Neural cell (in vitro differentiated cells): ENCODE data around the gene MORN4. TPM values are rescaled to one million over a fixed set of nuclear protein-coding genes. Genes with fewer than 3 reads are reported as not detected.

Source experiments
- H2AFZ ChIP-seq: fragments of 200-600, 300-800 bp; sonication (generic), shearing (Covaris generic); 2 replicates; pipeline ENCODE4 v1.6.0; 2014; ENCODE audit warnings: low read depth, mild to moderate bottlenecking, antibody characterized with exemption, low read length, moderate library complexity
- H3F3A ChIP-seq: fragments of 200-600 bp; shearing (Covaris generic); 2 replicates; pipeline ENCODE4 v1.6.1; 2016; ENCODE audit warnings: mild to moderate bottlenecking, moderate library complexity, mixed read lengths, antibody characterized with exemption, low read length; ENCODE audit not compliant: insufficient read depth, poor library complexity, severe bottlenecking
- H3K27ac ChIP-seq: fragments of 200-600, 300-800 bp; sonication (generic), shearing (Covaris generic); 2 replicates; pipeline ENCODE4 v1.5.1; 2014; ENCODE audit warnings: mild to moderate bottlenecking, low read length, moderate library complexity
- H3K27me3 ChIP-seq: fragments of 300-800, 200-600 bp; sonication (generic), shearing (Covaris generic); 2 replicates; pipeline ENCODE4 v1.6.0; 2014; ENCODE audit warnings: mild to moderate bottlenecking, low read depth, low read length, moderate library complexity; ENCODE audit not compliant: insufficient read depth
- H3K36me3 ChIP-seq: fragments of 300-800, 200-600 bp; sonication (generic), shearing (Covaris generic); 2 replicates; pipeline ENCODE4 v1.5.1; 2014; ENCODE audit warnings: mild to moderate bottlenecking, antibody characterized with exemption, low read length, moderate library complexity; ENCODE audit not compliant: insufficient read depth
- H3K4me2 ChIP-seq: fragments of 300-800, 200-600 bp; sonication (generic), shearing (Covaris generic); 2 replicates; pipeline ENCODE4 v1.6.0; 2014; ENCODE audit warnings: mild to moderate bottlenecking, low read length
- H3K4me3 ChIP-seq: fragments of 300-800, 200-600 bp; sonication (generic), shearing (Covaris generic); 2 replicates; pipeline ENCODE4 v1.5.1; 2014; ENCODE audit warnings: mild to moderate bottlenecking, low read length, moderate library complexity
- H3K79me2 ChIP-seq: fragments of 200-600 bp; shearing (Covaris generic); replicated peaks from 2 replicates; pipeline ENCODE4 v1.6.0; 2014; ENCODE audit warnings: mild to moderate bottlenecking, low read length, moderate library complexity; ENCODE audit not compliant: insufficient read depth
- H3K9ac ChIP-seq: fragments of 300-800, 200-600 bp; sonication (generic), shearing (Covaris generic); 2 replicates; pipeline ENCODE4 v1.6.1; 2016; ENCODE audit warnings: mild to moderate bottlenecking, low read length, mixed read lengths
- H3K9me2 ChIP-seq: fragments of 200-600 bp; shearing (Covaris generic); 2 replicates; pipeline ENCODE4 v1.6.1; 2016; ENCODE audit warnings: mild to moderate bottlenecking, low read length, mixed read lengths; ENCODE audit not compliant: insufficient read depth
- H3K9me3 ChIP-seq: fragments of 200-600, 300-800 bp; sonication (generic), shearing (Covaris generic); 2 replicates; pipeline ENCODE4 v1.6.1; 2016; ENCODE audit warnings: mild to moderate bottlenecking, mixed run types, low read length, moderate library complexity, mixed read lengths
- H4K20me1 ChIP-seq: fragments of 200-600 bp; shearing (Covaris generic); 2 replicates; pipeline ENCODE4 v1.6.1; 2016; ENCODE audit warnings: mild to moderate bottlenecking, mixed run types; ENCODE audit not compliant: insufficient read depth
- CTCF ChIP-seq: fragments of 450-650 bp; IDR thresholded peaks from 2 replicates; pipeline ENCODE4 v1.5.1; 2014; ENCODE audit warnings: antibody characterized with exemption, mild to moderate bottlenecking, moderate library complexity; ENCODE audit not compliant: poor library complexity, severe bottlenecking
- EP300 ChIP-seq: fragments of 450-650 bp; conservative IDR thresholded peaks from 2 replicates; pipeline ENCODE4 v1.6.1; 2014; ENCODE audit warnings: antibody characterized with exemption, mild to moderate bottlenecking, moderate library complexity; ENCODE audit not compliant: poor library complexity, severe bottlenecking
- EZH2 ChIP-seq: fragments of 200-600, 300-800 bp; shearing (Covaris generic), sonication (generic); IDR thresholded peaks from 2 replicates; pipeline ENCODE4 v1.6.1; 2014; ENCODE audit warnings: antibody characterized with exemption, low read length, borderline replicate concordance, mild to moderate bottlenecking; ENCODE audit not compliant: insufficient read depth, poor library complexity, severe bottlenecking
- MXI1 ChIP-seq: fragments of 450-650 bp; conservative IDR thresholded peaks from 2 replicates; pipeline ENCODE4 v1.6.1; 2014; ENCODE audit warnings: antibody characterized with exemption, mild to moderate bottlenecking; ENCODE audit not compliant: poor library complexity, severe bottlenecking
- POLR2AphosphoS5 ChIP-seq: IDR thresholded peaks from 2 replicates; pipeline ENCODE4 v1.6.1; 2012
- RAD21 ChIP-seq: fragments of 450-650 bp; conservative IDR thresholded peaks from 2 replicates; pipeline ENCODE4 v1.6.1; 2014; ENCODE audit warnings: antibody characterized with exemption, mild to moderate bottlenecking, moderate library complexity
- REST ChIP-seq: IDR thresholded peaks from 2 replicates; pipeline ENCODE4 v1.6.1; 2012; ENCODE audit warnings: borderline replicate concordance
- SMC3 ChIP-seq: fragments of 450-650 bp; conservative IDR thresholded peaks from 2 replicates; pipeline ENCODE4 v1.6.1; 2014; ENCODE audit warnings: antibody characterized with exemption, mild to moderate bottlenecking, moderate library complexity; ENCODE audit not compliant: poor library complexity
- TAF1 ChIP-seq: IDR thresholded peaks from 2 replicates; pipeline ENCODE4 v1.6.1; 2012; ENCODE audit warnings: low read depth
- polyA plus RNA-seq: library from polyadenylated mRNA; depleted of rRNA; stranded (reverse); fragments of >200 nt; gene quantifications from 2 replicates; pipeline ENCODE4 v1.2.3, GENCODE V29; 2014

MORN4 gene
- polyA plus RNA-seq, 1 donor from 2014 or later = 64.7 TPM

GRCh38 chr10:97608991-97609561 lies 24.2 kb downstream of the MORN4 start:
- Histone ChIP-seq H2AFZ (no peak overlapping the region), H3K27me3 (no peaks in the 10 kb centered on the region), H3K9me3 (no peaks in the 10 kb centered on the region), H3K9me2 (no peaks in the 10 kb centered on the region), H3F3A (no peaks in the 10 kb centered on the region), H3K27ac (no peak overlapping the region), H3K4me3 (no peak overlapping the region), H3K79me2 (no peaks in the 10 kb centered on the region), H3K9ac (no peak overlapping the region), H4K20me1 (no peaks in the 10 kb centered on the region), H3K4me2 (no peak overlapping the region), H3K36me3 (no peaks in the 10 kb centered on the region)
- no peak for TF ChIP-seq CTCF
- no peak for TF ChIP-seq EZH2
- TF ChIP-seq SMC3 = no peak
- TF ChIP-seq MXI1 = no peak
- TF ChIP-seq EP300 = no peak
- TF ChIP-seq REST = no peak
- TF ChIP-seq RAD21 = no peak
- no peak for TF ChIP-seq POLR2AphosphoS5
- TF ChIP-seq TAF1 = no peak

GRCh38 chr10:97607095-97607636 lies 26.1 kb downstream of the MORN4 start:
- Histone ChIP-seq H3K4me3 (no peak overlapping the region), H4K20me1 (no peaks in the 10 kb centered on the region), H3K79me2 (no peaks in the 10 kb centered on the region), H2AFZ (no peak overlapping the region), H3K9ac (no peak overlapping the region), H3K27me3 (no peaks in the 10 kb centered on the region), H3F3A (no peaks in the 10 kb centered on the region), H3K36me3 (no peaks in the 10 kb centered on the region), H3K27ac (no peak overlapping the region), H3K4me2 (no peak overlapping the region), H3K9me2 (no peaks in the 10 kb centered on the region), H3K9me3 (no peaks in the 10 kb centered on the region)
- TF ChIP-seq EP300 (no peak), REST (no peak), SMC3 (no peak), POLR2AphosphoS5 (no peak), TAF1 (no peak), MXI1 (no peak), CTCF (no peak), EZH2 (no peak), RAD21 (no peak)
